H9 (cell line): ENCODE results near the gene RALY. TPM values are rescaled to one million over a fixed set of nuclear protein-coding genes. Genes with fewer than 3 reads are reported as not detected.
A peak's percentile ranks its signal among the peaks of the same experiment; 100 is the strongest.

ENCODE experiments used
- DNase-seq: peaks from one replicate; pipeline ENCODE4 v3.0.0-alpha.2; 2017
- H2AFZ ChIP-seq: one replicate; pipeline ENCODE4 v1.6.1; 2013; ENCODE audit warnings: mild to moderate bottlenecking, low read length, control low read depth, moderate library complexity
- H2AK5ac ChIP-seq: 2 replicates; pipeline ENCODE4 v1.6.1; 2013; ENCODE audit warnings: low read length, control low read depth, mixed read lengths; ENCODE audit not compliant: insufficient read length
- H2BK120ac ChIP-seq: one replicate; pipeline ENCODE4 v1.6.1; 2013; ENCODE audit warnings: low read depth, mild to moderate bottlenecking, low read length, control low read depth, inconsistent platforms; ENCODE audit not compliant: poor library complexity, severe bottlenecking
- H2BK12ac ChIP-seq: 2 replicates; pipeline ENCODE4 v1.6.1; 2013; ENCODE audit warnings: low read length, control low read depth, mixed read lengths, low read depth; ENCODE audit not compliant: insufficient read length
- H2BK15ac ChIP-seq: 2 replicates; pipeline ENCODE4 v1.6.1; 2013; ENCODE audit warnings: low read depth, low read length, control low read depth
- H2BK20ac ChIP-seq: one replicate; pipeline ENCODE4 v1.6.1; 2013; ENCODE audit warnings: low read depth, mild to moderate bottlenecking, low read length, control low read depth, inconsistent platforms; ENCODE audit not compliant: poor library complexity, severe bottlenecking
- H2BK5ac ChIP-seq: 2 replicates; pipeline ENCODE4 v1.6.1; 2013; ENCODE audit warnings: low read length, control low read depth, mixed read lengths; ENCODE audit not compliant: insufficient read length
- H3K14ac ChIP-seq: 2 replicates; pipeline ENCODE4 v1.6.1; 2013; ENCODE audit warnings: low read length, control low read depth; ENCODE audit not compliant: insufficient read depth
- H3K18ac ChIP-seq: 2 replicates; pipeline ENCODE4 v1.6.1; 2013; ENCODE audit warnings: low read depth, mild to moderate bottlenecking, mixed read lengths, low read length, control low read depth; ENCODE audit not compliant: insufficient read length
- H3K23ac ChIP-seq: 2 replicates; pipeline ENCODE4 v1.6.1; 2013; ENCODE audit warnings: low read length, control low read depth, mixed read lengths, low read depth; ENCODE audit not compliant: insufficient read length
- H3K23me2 ChIP-seq: 2 replicates; pipeline ENCODE4 v1.6.1; 2013; ENCODE audit warnings: low read depth, mild to moderate bottlenecking, mixed read lengths, low read length, control low read depth; ENCODE audit not compliant: insufficient read length, poor library complexity, severe bottlenecking
- H3K27ac ChIP-seq: 2 replicates; pipeline ENCODE4 v1.5.1; 2013; ENCODE audit warnings: low read length, control low read depth, mixed read lengths, low read depth; ENCODE audit not compliant: insufficient read length
- H3K27me3 ChIP-seq: 2 replicates; pipeline ENCODE4 v1.6.1; 2013; ENCODE audit warnings: low read length, control low read depth, inconsistent platforms; ENCODE audit not compliant: insufficient read depth
- H3K4ac ChIP-seq: 2 replicates; pipeline ENCODE4 v1.6.1; 2013; ENCODE audit warnings: low read depth, mild to moderate bottlenecking, control low read depth, inconsistent platforms, low read length, moderate library complexity
- H3K4me1 ChIP-seq: 2 replicates; pipeline ENCODE4 v1.6.1; 2013; ENCODE audit warnings: low read length, control low read depth, inconsistent platforms; ENCODE audit not compliant: insufficient read depth
- H3K4me2 ChIP-seq: 2 replicates; pipeline ENCODE4 v1.6.1; 2013; ENCODE audit warnings: low read length, control low read depth, mixed read lengths; ENCODE audit not compliant: insufficient read length, insufficient read depth
- H3K56ac ChIP-seq: 2 replicates; pipeline ENCODE4 v1.6.1; 2013; ENCODE audit warnings: low read depth, mild to moderate bottlenecking, mixed read lengths, low read length, control low read depth; ENCODE audit not compliant: insufficient read length
- H3K79me1 ChIP-seq: 2 replicates; pipeline ENCODE4 v1.6.1; 2013; ENCODE audit warnings: low read depth, mild to moderate bottlenecking, moderate library complexity, low read length, control low read depth, inconsistent platforms; ENCODE audit not compliant: insufficient read depth, poor library complexity, severe bottlenecking
- H3K79me2 ChIP-seq: 2 replicates; pipeline ENCODE4 v1.6.1; 2013; ENCODE audit warnings: low read length, control low read depth, inconsistent platforms; ENCODE audit not compliant: insufficient read depth
- H3K9ac ChIP-seq: 2 replicates; pipeline ENCODE4 v1.6.1; 2013; ENCODE audit warnings: low read length, control low read depth, mixed read lengths; ENCODE audit not compliant: insufficient read length; ENCODE audit errors: extremely low read depth
- H3K9me3 ChIP-seq: one replicate; pipeline ENCODE4 v1.6.1; 2013; ENCODE audit warnings: low read depth, low read length, inconsistent platforms; ENCODE audit not compliant: control insufficient read depth
- H3T11ph ChIP-seq: one replicate; pipeline ENCODE4 v1.6.1; 2013; ENCODE audit warnings: mild to moderate bottlenecking, low read length, control low read depth, inconsistent platforms
- H4K20me1 ChIP-seq: one replicate; pipeline ENCODE4 v1.6.1; 2013; ENCODE audit not compliant: control insufficient read depth, insufficient read length, insufficient read depth
- H4K5ac ChIP-seq: 2 replicates; pipeline ENCODE4 v1.6.1; 2013; ENCODE audit warnings: low read depth, mild to moderate bottlenecking, mixed read lengths, low read length, control low read depth; ENCODE audit not compliant: insufficient read length
- H4K8ac ChIP-seq: replicated peaks from 2 replicates; pipeline ENCODE4 v1.6.1; 2013; ENCODE audit warnings: low read length, control low read depth, mixed read lengths, low read depth; ENCODE audit not compliant: insufficient read length
- H4K91ac ChIP-seq: 2 replicates; pipeline ENCODE4 v1.6.1; 2013; ENCODE audit warnings: low read depth, mild to moderate bottlenecking, moderate library complexity, mixed read lengths, low read length, control low read depth; ENCODE audit not compliant: insufficient read length
- H3K27ac Mint-ChIP-seq, 3 experiments: 2 replicates in 2 of 3; 3 replicates in 1 of 3; pipeline ENCODE4 v1.8.0; 2020 to 2021; ENCODE audit warnings: mixed read lengths in 3 of 3, mild to moderate bottlenecking in 1 of 3, moderate library complexity in 1 of 3
- H3K27me3 Mint-ChIP-seq: 2 replicates; pipeline ENCODE4 v1.8.0; 2021; ENCODE audit warnings: low read depth, mild to moderate bottlenecking, moderate library complexity, mixed read lengths
- H3K36me3 Mint-ChIP-seq, 3 experiments: 2 replicates in 2 of 3; 3 replicates in 1 of 3; pipeline ENCODE4 v1.8.0; 2020 to 2021; ENCODE audit warnings: low read depth in 3 of 3, mixed read lengths in 3 of 3; ENCODE audit not compliant: insufficient read depth in 1 of 3
- H3K4me1 Mint-ChIP-seq, 2 experiments: 2 replicates each; pipeline ENCODE4 v1.8.0; 2020; ENCODE audit warnings: mixed read lengths in 2 of 2
- H3K4me3 Mint-ChIP-seq, 2 experiments: 2 replicates in 1 of 2; 3 replicates in 1 of 2; pipeline ENCODE4 v1.8.0; 2020 to 2021; ENCODE audit warnings: mild to moderate bottlenecking in 2 of 2, mixed read lengths in 2 of 2, moderate library complexity in 1 of 2
- H3K9me3 Mint-ChIP-seq, 2 experiments: 2 replicates in 1 of 2; 3 replicates in 1 of 2; pipeline ENCODE4 v1.8.0; 2020; ENCODE audit warnings: mild to moderate bottlenecking in 2 of 2, mixed read lengths in 2 of 2, moderate library complexity in 1 of 2
- CTCF ChIP-seq: fragments of 200-600 bp; sonication (generic); conservative IDR thresholded peaks from 3 replicates; pipeline ENCODE4 v1.8.0; 2021; ENCODE audit warnings: antibody characterized with exemption, mild to moderate bottlenecking
- WGBS: extraction: QIAGEN DNeasy Blood & Tissue Kit; methylation state at CpG from one replicate; pipeline ENCODE4 v1.1.7; 2013; ENCODE audit warnings: missing lambda C conversion rate, low lambda C conversion rate, mixed read lengths; ENCODE audit not compliant: insufficient read length; ENCODE audit errors: extremely low coverage; 5-methylcytosine and 5-hydroxymethylcytosine counted together
- total RNA-seq: library from RNA; stranded (reverse); gene quantifications from 2 replicates; pipeline ENCODE4 v1.2.1, GENCODE V29; 2021

Gene RALY
- total RNA-seq, 1 experiment from 2014 or later: 199 TPM

GRCh38 chr20:34078540-34078939, 84.8 kb downstream of the RALY start:
- Histone ChIP-seq H3K4me2 (no peak overlapping the region), H2BK20ac (no peak overlapping the region), H4K5ac (no peak overlapping the region), H2AFZ (no peak overlapping the region), H3K23ac (no peak overlapping the region), H3K79me2 (no peaks in the 10 kb centered on the region), H2BK15ac (no peak overlapping the region), H3K9ac (no peak overlapping the region), H3K56ac (no peak overlapping the region), H3K23me2 (no peaks in the 10 kb centered on the region), H3K18ac (no peak overlapping the region), H3K4ac (no peak overlapping the region), H3K79me1 (no peaks in the 10 kb centered on the region), H4K8ac (no peak overlapping the region), H2AK5ac (no peak overlapping the region), H3K27ac (no peak overlapping the region), H4K91ac (no peak overlapping the region), H3K27me3 (no peaks in the 10 kb centered on the region), H2BK120ac (no peak overlapping the region), H2BK12ac (no peak overlapping the region), H3K9me3 (no peaks in the 10 kb centered on the region), H3K14ac (no peak overlapping the region), H3K4me1 (no peaks in the 10 kb centered on the region), H3T11ph (no peak overlapping the region), H2BK5ac (no peak overlapping the region), H4K20me1 (no peaks in the 10 kb centered on the region)
- Mint-ChIP-seq H3K36me3 (peaks cover 14 to 64% (median 33%) of the 10 kb centered on the region in 3 experiments; a peak in 6 of 7 replicates), H3K4me3 (no peak overlapping the region; a peak in 1 of 5 replicates), H3K9me3 (no peaks in the 10 kb centered on the region), H3K27me3 (no peaks in the 10 kb centered on the region), H3K27ac (peak overlapping the region in 1 of 3 experiments; percentile 69; a peak in 2 of 7 replicates), H3K4me1 (peaks cover 1 to 12% of the 10 kb centered on the region in 2 experiments; a peak in 2 of 4 replicates)
- WGBS: no CpG with 5 or more reads among the region's 5 CpGs
- TF ChIP-seq CTCF: no peak
- no peak for DNase-seq
